Breast epithelium (tissue), 4 donors: Measurements from ENCODE around the gene SV2C. TPM values are rescaled to one million over a fixed set of nuclear protein-coding genes. Genes with fewer than 3 reads are reported as not detected.

Source experiments
- DNase-seq, 2 donors: peaks; one replicate each; pipeline ENCODE4 v3.0.0-alpha.2; 2019; ENCODE audit warnings: low spot score in 2 of 2
- H3K27ac ChIP-seq, 2 donors: fragments of 200-600 bp; sonication (generic) in 1 of 2; one replicate each; pipeline ENCODE4 v1.5.1; 2016 to 2019; ENCODE audit warnings: mild to moderate bottlenecking in 1 of 2
- H3K27me3 ChIP-seq, 2 donors: fragments of 200-600 bp; sonication (generic) in 1 of 2; one replicate each; pipeline versions ENCODE4 v1.5.1 to v1.6.0; 2017 to 2019; ENCODE audit warnings: control low read depth in 1 of 2, mild to moderate bottlenecking in 1 of 2
- H3K36me3 ChIP-seq: fragments of 200-600 bp; one replicate; pipeline ENCODE4 v1.5.1; 2019
- H3K4me1 ChIP-seq, 2 donors: fragments of 200-600 bp; sonication (generic); one replicate each; pipeline ENCODE4 v1.5.1; 2016 to 2019; ENCODE audit warnings: control low read depth in 1 of 2
- H3K4me3 ChIP-seq, 3 donors: fragments of 200-600 bp; sonication (generic); 1 replicate in 2 of 3; 2 replicates in 1 of 3; pipeline ENCODE4 v1.5.1; 2016 to 2019; ENCODE audit warnings: mild to moderate bottlenecking in 3 of 3, moderate library complexity in 2 of 3
- H3K9me3 ChIP-seq, 2 donors: fragments of 200-600 bp; sonication (generic) in 1 of 2; one replicate each; pipeline ENCODE4 v1.5.1; 2016 to 2019; ENCODE audit warnings: control low read depth in 1 of 2
- POLR2A ChIP-seq: fragments of 450-650 bp; IDR thresholded peaks from one replicate; pipeline ENCODE4 v1.6.1; 2016; ENCODE audit warnings: antibody characterized with exemption, mild to moderate bottlenecking, moderate library complexity
- POLR2AphosphoS5 ChIP-seq, 3 donors: sonication (generic); formaldehyde crosslinking; IDR thresholded peaks; one replicate each; pipeline ENCODE4 v1.6.1; 2017; ENCODE audit warnings: antibody characterized with exemption in 3 of 3
- intact Hi-C: fragments of 100-400 bp; cut with DNase I; formaldehyde crosslinking; loops from one replicate; pipeline ENCODE4 v1.15.1; 2023; ENCODE audit warnings: low total_unique reads
- total RNA-seq, 3 donors: library from RNA; depleted of rRNA; stranded (reverse); fragments of >200 nt; gene quantifications; one replicate each; pipeline ENCODE4 v1.1.0, GENCODE V29; 2016
- TF ChIP-seq, protein P1 (sequence below), 3 donors: fragments of 450-650 bp; IDR thresholded peaks; one replicate each; pipeline ENCODE4 v1.5.1; 2016 to 2017; ENCODE audit warnings: antibody characterized with exemption in 3 of 3, mild to moderate bottlenecking in 3 of 3, moderate library complexity in 3 of 3

Gene SV2C
- total RNA-seq, 3 donors from 2014 or later, result 0.32 to 1.3 (median 0.59) TPM

DNA sequence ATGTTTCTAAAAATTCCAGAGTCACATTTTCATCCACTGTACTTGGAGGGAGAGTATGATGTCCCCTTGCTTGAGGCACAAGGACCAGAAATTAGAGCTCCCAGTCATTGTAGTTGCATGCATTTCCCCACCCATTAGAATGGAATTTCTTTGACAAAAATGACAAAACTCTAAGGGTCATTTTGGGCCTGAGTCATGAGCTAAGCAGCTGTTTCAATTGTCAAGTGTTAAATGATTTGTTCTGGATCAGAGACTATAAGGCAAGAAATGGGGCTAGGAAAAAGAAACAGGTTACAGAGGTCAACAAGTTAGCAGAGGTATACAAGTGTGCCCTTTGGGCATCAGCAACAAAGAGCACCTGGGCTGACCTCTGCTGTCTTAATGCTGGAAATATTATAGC is 188.7 kb downstream of the SV2C start:
- no peak for DNase-seq
- H3K9me3 ChIP-seq, result no peaks in the 10 kb centered on the region
- no peaks in the 10 kb centered on the region for H3K36me3 ChIP-seq
- no peak overlapping the region for H3K4me3 ChIP-seq
- intact Hi-C loops, result no loop called here
- H3K27ac ChIP-seq, result no peak overlapping the region
- no peaks in the 10 kb centered on the region for H3K27me3 ChIP-seq
- TF ChIP-seq POLR2AphosphoS5 (IDR thresholded peaks at IDR 0.05) (no peak), POLR2A (no peak)
- TF ChIP-seq, protein P1, sequence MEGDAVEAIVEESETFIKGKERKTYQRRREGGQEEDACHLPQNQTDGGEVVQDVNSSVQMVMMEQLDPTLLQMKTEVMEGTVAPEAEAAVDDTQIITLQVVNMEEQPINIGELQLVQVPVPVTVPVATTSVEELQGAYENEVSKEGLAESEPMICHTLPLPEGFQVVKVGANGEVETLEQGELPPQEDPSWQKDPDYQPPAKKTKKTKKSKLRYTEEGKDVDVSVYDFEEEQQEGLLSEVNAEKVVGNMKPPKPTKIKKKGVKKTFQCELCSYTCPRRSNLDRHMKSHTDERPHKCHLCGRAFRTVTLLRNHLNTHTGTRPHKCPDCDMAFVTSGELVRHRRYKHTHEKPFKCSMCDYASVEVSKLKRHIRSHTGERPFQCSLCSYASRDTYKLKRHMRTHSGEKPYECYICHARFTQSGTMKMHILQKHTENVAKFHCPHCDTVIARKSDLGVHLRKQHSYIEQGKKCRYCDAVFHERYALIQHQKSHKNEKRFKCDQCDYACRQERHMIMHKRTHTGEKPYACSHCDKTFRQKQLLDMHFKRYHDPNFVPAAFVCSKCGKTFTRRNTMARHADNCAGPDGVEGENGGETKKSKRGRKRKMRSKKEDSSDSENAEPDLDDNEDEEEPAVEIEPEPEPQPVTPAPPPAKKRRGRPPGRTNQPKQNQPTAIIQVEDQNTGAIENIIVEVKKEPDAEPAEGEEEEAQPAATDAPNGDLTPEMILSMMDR (IDR thresholded peaks at IDR 0.05), result no peak
- peaks cover 0 to 5% of the 10 kb centered on the region in 2 donors for H3K4me1 ChIP-seq

DNA sequence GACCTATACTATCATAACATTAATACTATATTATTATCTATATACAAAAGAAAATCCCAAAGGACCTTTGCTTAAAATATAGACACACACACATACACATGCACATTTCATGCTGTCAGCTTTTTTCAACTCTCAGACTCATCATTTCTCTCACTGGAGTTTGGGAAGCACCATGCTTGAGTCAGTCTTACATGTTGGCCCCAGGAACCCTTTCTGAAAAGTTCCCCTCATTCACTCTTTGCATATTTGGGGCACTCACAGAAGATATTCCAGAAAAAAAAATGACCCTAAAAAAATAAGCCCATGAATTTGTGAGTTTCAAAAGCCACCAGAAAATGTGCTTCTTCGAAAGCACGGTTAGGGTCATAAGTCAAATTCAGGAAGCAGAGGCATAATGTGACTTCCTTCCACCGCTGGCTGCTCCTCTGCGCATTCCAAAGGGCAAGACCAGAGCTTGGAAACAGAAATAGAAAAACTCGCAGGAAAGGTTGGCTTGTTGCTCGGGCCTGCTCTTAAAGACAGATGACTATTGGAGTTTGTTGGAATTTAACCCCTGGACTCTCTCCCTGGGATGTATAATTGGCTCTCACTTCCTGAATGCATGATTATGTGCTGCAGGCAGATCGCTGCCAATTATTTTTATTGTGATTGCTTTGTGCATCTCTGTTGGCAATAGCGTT is 190.2 kb downstream of the SV2C start:
- DNase-seq, result no peak
- intact Hi-C loops, result no loop called here

DNA sequence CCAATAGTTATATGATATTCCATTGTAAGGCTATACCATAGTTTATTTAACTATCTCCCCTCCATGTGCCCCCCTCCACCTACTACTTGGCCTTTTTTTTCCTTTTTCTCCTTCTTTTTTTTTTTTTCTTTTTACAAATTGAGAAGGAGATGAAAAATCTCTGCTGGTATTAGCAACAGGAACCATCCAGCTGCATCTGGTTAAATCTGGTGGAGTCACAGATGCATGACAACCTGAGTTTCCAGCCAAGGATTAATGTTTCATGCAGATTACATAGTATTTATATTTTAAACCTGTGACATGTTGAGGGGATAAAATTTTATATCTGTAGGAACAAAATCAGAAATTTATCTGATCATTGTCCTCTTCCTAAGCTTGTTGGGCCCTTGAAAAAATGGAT is 191.4 kb downstream of the SV2C start:
- Histone ChIP-seq H3K4me3 (no peak overlapping the region), H3K27me3 (no peaks in the 10 kb centered on the region), H3K4me1 (peaks cover 0 to 5% of the 10 kb centered on the region in 2 donors), H3K27ac (no peak overlapping the region), H3K9me3 (no peaks in the 10 kb centered on the region), H3K36me3 (no peaks in the 10 kb centered on the region)
- DNase-seq, result no peak
- intact Hi-C loops, result no loop called here
- TF ChIP-seq, protein P1 (IDR thresholded peaks at IDR 0.05), result no peak
- TF ChIP-seq POLR2A (no peak), POLR2AphosphoS5 (IDR thresholded peaks at IDR 0.05) (no peak)

More for the DNA sequence above, 190.2 kb downstream of the SV2C start:
- Histone ChIP-seq H3K27ac (no peak overlapping the region), H3K4me1 (peaks cover 0 to 5% of the 10 kb centered on the region in 2 donors), H3K9me3 (no peaks in the 10 kb centered on the region), H3K27me3 (no peaks in the 10 kb centered on the region), H3K4me3 (no peak overlapping the region), H3K36me3 (no peaks in the 10 kb centered on the region)
- TF ChIP-seq, protein P1 (IDR thresholded peaks at IDR 0.05), result no peak
- TF ChIP-seq POLR2A, result no peak
- TF ChIP-seq POLR2AphosphoS5 (IDR thresholded peaks at IDR 0.05), result no peak

DNA sequence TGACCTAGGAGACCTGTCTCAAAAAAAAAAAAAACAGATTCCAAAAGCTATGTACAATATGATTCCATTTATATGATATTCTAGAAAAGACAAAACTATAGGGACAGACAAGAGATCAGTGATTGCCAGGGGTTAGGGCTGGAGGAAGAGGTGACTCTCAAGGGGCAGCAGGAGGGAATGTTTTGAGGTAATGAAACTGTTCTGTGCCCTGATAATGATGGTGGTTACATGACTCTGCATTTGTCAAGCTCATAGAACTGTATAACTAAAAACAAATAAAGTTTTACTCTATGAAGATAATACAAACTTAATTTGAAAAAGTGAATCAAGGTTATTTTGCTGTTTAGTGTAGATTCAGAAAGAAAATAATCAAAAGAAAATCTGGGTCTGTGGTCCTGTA is 194.6 kb downstream of the SV2C start:
- Histone ChIP-seq H3K27me3 (no peaks in the 10 kb centered on the region), H3K36me3 (no peaks in the 10 kb centered on the region), H3K9me3 (no peaks in the 10 kb centered on the region), H3K4me1 (no peaks in the 10 kb centered on the region), H3K27ac (no peak overlapping the region), H3K4me3 (no peak overlapping the region)
- no peak for DNase-seq
- intact Hi-C loops, result no loop called here
- TF ChIP-seq POLR2AphosphoS5 (IDR thresholded peaks at IDR 0.05) (no peak), POLR2A (no peak)
- TF ChIP-seq, protein P1 (IDR thresholded peaks at IDR 0.05), result no peak

DNA sequence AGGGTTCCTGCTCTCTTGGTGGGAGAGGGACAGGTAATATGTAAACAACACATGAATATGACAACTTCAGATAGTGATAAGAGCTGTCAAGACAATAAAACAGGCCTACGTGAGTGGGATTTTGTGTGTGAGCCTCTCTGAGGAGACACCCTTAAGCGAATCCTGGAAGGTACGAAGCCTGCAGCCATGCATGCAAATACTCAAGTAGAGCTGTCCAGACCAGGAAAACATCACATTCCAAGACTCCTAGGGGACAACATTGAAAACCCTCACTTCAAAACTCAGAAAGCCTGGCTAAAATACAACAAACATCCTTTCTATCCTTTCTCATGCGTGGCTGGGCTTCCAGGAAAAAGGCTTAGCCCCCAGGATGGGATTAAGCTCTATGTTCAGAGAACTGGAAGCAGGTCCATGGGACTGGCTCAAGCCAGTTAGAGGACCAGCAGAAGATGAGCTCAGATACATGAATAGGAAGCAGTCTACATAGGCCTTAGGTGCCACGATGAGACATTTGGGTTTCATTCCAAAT is 195.1 kb downstream of the SV2C start:
- Histone ChIP-seq H3K27ac (no peak overlapping the region), H3K4me1 (no peaks in the 10 kb centered on the region), H3K36me3 (no peaks in the 10 kb centered on the region), H3K9me3 (no peaks in the 10 kb centered on the region), H3K27me3 (no peaks in the 10 kb centered on the region), H3K4me3 (no peak overlapping the region)
- DNase-seq, result no peak
- TF ChIP-seq, protein P1 (IDR thresholded peaks at IDR 0.05), result no peak
- TF ChIP-seq POLR2AphosphoS5 (IDR thresholded peaks at IDR 0.05) (no peak), POLR2A (no peak)
- intact Hi-C loops, result no loop called here
